KOPT-K1 (cell line): ENCODE data around the gene LDLRAD1.
"Not testable (repeated sequence)": the region's sequence is repeated elsewhere in the genome, so short reads cannot be mapped to it uniquely, and the experiment has no call there.

Source experiments
- H3K27ac ChIP-seq: fragments of 200-600 bp; sonication (generic); 2 replicates; pipeline ENCODE4 v1.5.1; 2016; ENCODE audit warnings: antibody characterized with exemption, mild to moderate bottlenecking, low read depth, low read length; ENCODE audit not compliant: poor library complexity, severe bottlenecking
- H3K36me3 ChIP-seq: fragments of 200-600 bp; sonication (generic); 2 replicates; pipeline ENCODE4 v1.5.1; 2017; ENCODE audit warnings: antibody characterized with exemption, mild to moderate bottlenecking, low read length, moderate library complexity; ENCODE audit not compliant: insufficient read depth
- H3K9me3 ChIP-seq: fragments of 200-600 bp; sonication (generic); 2 replicates; pipeline ENCODE4 v1.5.1; 2017; ENCODE audit warnings: antibody characterized with exemption, low read length, mild to moderate bottlenecking; ENCODE audit not compliant: insufficient read depth, poor library complexity, severe bottlenecking

The LDLRAD1 gene

DNA sequence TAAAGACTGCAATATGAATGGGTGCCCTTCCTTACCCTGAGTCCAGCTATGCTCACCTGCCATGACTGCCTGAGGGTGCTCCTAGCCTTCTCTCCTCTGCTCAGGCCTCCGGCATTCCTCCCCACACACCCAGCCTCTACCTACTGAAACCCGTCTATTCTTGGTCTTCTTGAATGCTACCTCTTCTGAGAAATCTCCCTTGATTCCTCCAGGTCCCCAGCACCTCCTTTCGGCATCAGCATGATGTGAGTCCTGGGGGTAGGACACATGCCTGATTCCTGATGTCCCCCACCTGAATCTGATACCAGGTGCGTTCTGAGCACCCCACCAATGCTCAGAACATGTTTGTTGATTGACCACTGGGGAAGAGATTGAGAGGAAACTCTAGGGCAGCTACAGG lies 8.6 kb downstream of the LDLRAD1 start:
- Histone ChIP-seq H3K9me3 (no peaks in the 10 kb centered on the region), H3K36me3 (no peaks in the 10 kb centered on the region), H3K27ac (no peak overlapping the region)

DNA sequence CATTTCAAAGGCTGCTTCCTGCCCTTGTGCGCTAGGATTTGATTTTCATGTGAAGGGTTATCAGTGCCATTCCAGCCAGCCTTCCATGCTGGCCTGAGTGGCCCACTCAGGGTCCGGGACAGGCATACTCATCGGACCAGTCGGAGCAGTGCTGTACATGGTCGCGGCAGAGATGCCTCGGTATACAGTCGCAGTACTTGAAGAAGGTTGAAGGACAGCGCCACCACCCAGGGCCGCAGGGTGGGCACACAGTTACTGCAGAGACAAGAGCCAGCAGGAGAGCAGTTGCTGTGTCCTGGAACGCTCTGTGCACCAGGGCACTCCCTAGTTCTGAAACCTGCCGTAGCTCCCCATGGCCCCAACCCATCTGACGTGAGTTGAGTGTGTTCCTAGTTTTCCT lies 9.1 kb downstream of the LDLRAD1 start:
- no peak overlapping the region for H3K27ac ChIP-seq
- no peaks in the 10 kb centered on the region for H3K9me3 ChIP-seq
- no peaks in the 10 kb centered on the region for H3K36me3 ChIP-seq

DNA sequence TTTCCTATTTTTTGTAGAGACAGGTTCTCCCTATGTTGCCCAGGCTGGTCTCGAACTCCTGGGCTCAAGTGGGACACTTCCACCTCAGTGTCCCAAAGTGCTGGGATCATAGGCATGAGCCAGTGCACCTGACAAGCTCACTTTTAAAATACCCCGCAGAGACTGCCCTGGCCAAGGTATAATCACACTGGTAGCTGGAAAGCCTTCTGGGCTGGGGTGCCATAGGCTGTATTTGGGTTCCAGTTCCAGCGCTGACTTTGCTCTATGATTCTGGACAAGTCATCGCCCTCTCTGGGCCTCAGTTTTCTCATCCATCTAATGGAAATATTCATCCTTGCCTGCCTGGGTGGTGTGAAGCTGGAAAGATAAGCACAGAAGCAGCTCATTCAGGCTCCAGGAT lies 10.4 kb downstream of the LDLRAD1 start:
- H3K27ac ChIP-seq = no peak overlapping the region
- peaks cover 6% of the 10 kb centered on the region for H3K9me3 ChIP-seq
- H3K36me3 ChIP-seq = no peaks in the 10 kb centered on the region

DNA sequence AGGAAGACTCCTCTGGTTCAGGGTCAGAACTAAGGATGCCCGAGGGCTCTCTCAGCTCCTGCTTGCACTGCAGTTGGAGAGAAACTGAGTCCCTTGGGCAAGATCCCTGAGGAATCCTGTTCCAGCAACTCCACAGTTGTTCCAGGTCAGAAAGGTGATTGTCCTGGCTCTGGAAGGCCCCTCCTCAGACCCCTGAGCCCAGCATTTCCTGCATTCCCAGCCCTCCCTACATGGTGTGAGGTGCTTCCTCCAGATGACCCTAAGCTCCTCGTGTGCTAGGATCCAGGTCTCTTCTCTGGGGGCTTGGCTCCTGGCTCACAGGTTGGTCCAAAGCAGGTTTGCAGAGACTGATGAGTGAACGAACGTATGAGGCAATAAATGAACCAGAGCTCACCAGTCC lies 11.5 kb downstream of the LDLRAD1 start:
- Histone ChIP-seq H3K36me3 (no peaks in the 10 kb centered on the region), H3K9me3 (peaks cover 6% of the 10 kb centered on the region), H3K27ac (no peak overlapping the region)

DNA sequence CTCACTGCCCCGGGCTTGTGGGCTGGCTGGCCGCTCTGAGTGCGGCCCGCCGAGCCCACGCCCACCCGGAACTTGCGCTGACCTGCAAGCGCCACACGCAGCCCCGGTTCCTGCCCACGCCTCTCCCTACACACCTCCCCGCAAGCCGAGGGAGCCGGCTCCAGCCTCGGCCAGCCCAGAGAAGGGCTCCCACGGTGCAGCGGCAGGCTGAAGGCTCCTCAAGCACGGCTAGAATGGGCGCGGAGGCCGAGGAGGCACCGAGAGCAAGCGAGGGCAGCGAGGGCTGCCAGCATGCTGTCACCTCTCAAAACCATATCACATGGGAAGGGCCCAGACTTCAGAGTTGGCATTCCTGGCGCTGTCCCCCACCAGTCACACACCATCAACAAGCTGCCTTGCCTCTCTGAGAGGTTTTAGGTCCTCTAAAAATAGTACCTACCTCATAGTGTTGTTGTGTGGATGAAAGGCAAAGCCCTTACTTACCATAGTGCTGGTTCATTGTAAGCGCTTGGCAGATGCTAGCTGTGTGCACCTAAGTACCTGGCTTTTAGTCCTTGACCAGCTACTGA lies 13.4 kb downstream of the LDLRAD1 start:
- peaks cover 6% of the 10 kb centered on the region for H3K9me3 ChIP-seq
- H3K27ac ChIP-seq = no peak overlapping the region
- no peaks in the 10 kb centered on the region for H3K36me3 ChIP-seq

DNA sequence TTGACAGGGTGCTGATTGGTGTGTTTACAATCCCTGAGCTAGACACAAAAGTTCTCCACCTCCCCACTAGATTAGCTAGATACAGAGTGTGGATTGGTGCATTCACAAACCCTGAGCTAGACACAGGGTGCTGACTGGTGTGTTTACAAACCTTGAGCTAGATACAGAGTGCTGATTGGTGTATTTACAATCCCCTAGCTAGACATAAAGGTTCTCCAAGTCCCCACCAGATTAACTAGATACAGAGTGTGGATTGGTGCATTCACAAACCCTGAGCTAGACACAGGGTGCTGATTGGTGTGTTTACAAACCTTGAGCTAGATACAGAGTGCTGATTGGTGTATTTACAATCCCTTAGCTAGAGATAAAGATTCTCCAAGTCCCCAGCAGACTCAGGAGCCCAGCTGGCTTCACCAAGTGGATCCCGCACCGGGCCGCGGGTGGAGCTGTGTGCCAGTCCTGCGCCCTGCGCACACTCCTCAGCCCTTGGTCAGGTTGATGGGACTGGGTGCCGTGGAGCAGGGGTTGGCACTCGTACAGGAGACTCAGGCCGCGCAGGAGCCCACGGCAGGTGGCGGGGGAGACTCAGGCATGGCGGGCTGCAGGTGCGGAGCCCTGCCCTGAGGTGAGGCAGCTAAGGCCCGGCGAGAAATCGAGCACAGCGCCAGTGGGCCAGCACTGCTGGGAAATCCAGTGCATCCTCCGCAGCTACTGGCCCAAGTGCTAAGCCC lies 14.1 kb downstream of the LDLRAD1 start:
- not testable (repeated sequence) for H3K27ac ChIP-seq, H3K36me3 ChIP-seq, H3K9me3 ChIP-seq

DNA sequence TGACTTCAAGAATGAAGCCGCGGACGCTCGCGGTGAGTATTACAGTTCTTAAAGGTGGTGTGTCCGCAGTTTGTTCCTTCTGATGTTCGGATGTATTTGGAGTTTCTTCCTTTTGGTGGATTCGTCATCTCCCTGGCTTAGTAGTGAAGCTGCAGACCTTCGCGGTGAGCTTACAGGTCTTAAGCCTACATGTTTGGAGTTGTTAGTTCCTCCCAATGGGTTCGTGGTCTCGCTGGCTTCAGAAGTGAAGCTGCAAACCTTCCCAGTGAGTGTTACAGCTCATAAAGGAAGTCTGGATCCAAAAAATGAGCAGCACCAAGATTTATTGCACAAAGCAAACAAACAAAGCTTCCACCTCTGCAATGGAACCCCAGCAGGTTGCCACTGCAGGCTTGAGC lies 14.7 kb downstream of the LDLRAD1 start:
- H3K9me3 ChIP-seq = peaks cover 6% of the 10 kb centered on the region
- no peak overlapping the region for H3K27ac ChIP-seq
- no peaks in the 10 kb centered on the region for H3K36me3 ChIP-seq

DNA sequence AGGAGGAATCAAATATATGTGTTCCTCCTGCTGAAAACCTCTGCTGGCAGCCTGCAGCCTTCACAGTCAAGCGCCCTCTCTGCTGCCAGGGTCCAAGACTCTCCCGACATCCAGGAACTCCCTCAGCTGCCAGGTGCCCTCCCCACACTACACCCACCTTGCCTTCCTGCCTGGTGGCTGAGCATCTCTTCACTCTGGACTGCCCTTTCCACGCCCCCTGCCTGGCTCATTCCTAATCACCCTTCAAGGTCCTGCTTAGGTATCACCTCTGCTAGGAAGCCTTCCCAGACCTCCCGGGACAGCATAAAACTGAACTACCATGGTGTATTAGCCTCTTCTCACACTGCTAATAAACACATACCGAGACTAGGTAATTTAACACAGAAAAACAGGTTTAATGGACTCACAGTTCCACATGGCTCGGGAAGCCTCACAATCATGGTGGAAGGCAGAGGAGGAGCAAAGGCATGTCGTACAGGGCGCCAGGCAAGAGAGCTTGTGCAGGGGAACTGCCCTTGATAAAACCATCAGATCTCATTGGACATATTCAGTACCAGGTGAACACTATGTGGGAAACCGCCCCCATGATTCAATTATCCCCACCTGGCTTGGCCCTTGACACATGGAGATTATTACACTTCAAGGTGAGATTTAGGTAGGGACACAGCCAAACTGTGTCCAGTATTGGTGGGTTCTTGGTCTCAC lies 15.3 kb downstream of the LDLRAD1 start:
- H3K27ac ChIP-seq = no peak overlapping the region

DNA sequence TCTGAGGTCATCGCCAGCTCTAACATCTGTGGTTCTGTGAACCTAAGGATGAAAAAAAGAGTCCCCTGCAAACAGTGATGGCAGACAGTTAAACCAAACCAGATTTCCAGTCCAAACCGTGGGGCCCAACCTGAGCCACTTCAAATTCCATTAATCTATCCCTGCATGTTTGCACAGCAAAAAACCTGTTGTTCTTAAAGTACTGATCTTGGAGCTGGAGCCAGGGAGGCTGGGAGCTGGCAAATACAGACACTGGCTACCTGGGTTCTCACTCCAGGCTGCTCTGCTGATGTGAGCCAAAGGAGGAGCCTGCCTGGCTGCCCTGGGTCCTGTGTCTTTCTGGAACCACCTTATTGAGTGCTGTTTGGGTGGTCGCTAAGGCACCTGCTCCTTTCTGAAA lies 16.4 kb downstream of the LDLRAD1 start:
- Histone ChIP-seq H3K27ac (no peak overlapping the region), H3K36me3 (no peaks in the 10 kb centered on the region), H3K9me3 (peaks cover 6% of the 10 kb centered on the region)

More for the DNA sequence above, 15.3 kb downstream of the LDLRAD1 start:
- peaks cover 6% of the 10 kb centered on the region for H3K9me3 ChIP-seq
- H3K36me3 ChIP-seq = no peaks in the 10 kb centered on the region

DNA sequence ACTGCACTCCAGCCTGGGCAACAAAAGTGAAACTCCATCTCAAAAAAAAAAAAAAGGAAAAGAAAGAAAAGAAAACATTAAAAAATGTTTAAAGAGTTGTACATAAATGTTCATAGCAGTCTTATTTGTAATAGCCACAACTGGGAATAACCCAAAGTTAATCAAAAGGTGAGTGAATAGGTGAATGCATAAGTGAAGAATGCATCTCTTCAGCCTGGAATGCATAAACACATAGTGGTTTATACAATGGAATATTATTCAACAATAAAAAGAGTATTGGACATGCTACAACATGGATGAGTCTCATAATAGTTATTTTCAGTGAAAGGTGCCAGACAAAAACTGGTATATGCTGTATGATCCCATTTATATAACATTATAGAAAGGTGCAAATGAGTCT lies 18.1 kb downstream of the LDLRAD1 start:
- Histone ChIP-seq H3K9me3 (peaks cover 6% of the 10 kb centered on the region), H3K36me3 (no peaks in the 10 kb centered on the region), H3K27ac (no peak overlapping the region)

DNA sequence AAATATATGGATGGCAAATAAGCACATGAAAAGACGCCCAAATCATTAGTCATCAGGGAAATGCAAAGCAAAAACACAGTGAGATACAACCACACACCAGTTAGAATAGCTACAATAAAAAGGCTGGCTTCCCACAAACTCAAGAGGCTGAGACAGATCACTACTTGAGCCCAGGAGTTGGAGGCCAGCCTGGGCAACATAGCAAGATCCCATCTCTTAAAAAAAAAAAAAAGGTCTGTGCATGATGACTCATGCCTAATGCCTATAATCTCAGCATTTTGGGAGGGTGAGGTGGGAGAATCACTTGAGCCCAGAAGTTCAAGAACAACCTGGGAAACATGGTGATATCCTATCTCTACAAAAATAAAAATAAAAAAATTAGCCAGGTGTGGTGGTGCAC lies 19.8 kb downstream of the LDLRAD1 start:
- no peak overlapping the region for H3K27ac ChIP-seq
- H3K36me3 ChIP-seq = no peaks in the 10 kb centered on the region
- peaks cover 5% of the 10 kb centered on the region for H3K9me3 ChIP-seq

DNA sequence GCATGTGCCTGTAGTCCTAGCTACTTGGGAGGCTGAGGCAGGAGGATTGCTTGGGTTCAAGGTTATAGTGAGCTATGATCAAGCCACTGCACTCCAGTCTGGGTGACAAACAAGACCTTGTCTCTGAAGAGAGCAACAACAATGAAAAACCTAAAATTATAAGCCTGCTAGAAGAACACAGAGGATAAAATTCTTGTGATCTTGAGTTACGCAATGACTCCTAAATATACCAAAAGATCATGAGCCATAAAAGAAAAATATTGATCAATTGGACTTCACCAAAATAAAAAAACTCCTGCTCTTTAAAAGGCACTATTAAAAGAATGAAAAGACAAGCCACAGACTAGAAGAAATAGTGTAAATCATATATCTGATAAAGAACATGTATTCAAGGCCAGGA lies 22.3 kb downstream of the LDLRAD1 start:
- peaks cover 19% of the 10 kb centered on the region for H3K9me3 ChIP-seq
- no peaks in the 10 kb centered on the region for H3K36me3 ChIP-seq
- no peak overlapping the region for H3K27ac ChIP-seq

DNA sequence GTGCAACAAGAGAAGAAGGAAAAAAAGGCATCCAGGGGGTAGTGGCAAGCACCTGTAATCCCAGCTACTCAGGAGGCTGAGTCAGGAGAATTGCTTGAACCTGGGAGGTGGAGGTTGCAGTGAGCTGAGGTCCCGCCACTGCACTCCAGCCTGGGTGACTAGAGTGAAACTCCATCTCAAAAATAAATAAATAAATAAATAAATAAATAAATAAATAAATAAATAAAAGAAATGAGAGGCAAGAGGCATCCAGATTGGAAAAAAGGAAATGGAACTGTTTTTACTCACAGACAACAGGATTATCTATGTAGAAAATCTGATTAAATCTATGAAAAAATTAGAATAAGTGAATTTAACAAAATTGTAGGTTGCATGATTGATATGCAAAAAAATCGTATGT lies 23.5 kb downstream of the LDLRAD1 start:
- not testable (repeated sequence) for H3K36me3 ChIP-seq, H3K27ac ChIP-seq
- H3K9me3 ChIP-seq = peaks cover 19% of the 10 kb centered on the region

DNA sequence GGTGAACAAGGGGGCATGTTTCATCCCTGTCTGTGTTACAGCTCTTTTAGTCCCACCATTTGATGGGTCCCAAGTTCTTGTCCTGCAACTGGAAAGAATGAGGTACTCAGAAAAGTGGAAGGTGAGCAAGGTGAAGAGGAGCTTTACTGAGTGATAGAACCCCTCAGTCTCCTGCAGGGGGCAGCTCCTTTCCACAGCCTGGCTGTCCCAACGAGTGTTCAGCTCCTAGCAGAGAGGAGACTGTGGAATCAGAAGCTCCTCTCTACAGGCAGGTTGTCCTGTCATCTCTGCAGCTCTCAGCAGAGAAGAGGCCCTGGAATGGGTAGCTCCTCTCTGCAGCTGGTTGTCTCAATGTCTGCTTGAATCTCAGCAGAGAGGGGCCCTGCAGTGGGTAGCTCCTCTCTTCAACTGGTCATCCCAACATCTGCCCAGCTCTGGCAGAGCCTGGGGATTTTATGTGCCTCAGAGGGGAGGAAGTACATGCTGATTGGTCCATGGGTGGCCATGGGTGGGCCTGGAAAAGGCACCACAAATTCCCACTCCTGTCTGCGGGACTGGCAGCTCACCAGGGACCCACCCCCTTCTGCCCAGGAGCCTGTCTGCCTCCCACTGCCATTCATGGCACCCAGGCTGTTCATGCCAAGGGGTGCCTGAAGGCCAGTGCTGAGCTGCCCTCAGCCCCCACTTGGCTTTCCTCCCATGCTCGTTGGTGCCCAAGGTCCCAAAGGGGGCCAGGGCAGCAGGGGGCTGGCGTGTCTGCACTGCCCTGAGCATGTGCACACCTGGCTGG lies 25.7 kb downstream of the LDLRAD1 start:
- H3K36me3 ChIP-seq = no peaks in the 10 kb centered on the region
- peaks cover 19% of the 10 kb centered on the region for H3K9me3 ChIP-seq
- H3K27ac ChIP-seq = no peak overlapping the region

DNA sequence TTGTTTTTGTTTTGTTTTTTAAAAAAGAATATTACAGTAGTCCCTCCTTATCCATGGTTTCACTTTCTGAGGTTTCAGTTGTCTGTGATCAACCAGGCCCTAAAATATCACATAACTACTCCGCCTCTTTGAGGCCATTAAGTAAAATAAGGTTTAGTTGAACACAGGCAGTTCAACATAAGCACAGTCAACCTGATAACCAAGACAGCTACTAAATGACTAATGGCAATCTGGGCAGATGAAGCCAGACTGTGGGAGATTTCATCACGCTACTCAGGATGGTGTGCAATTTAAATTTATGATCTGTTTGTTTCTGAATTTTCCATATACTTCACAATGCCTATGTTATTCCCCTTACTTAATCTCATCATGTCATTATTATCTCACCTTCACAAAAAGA lies 30.1 kb downstream of the LDLRAD1 start:
- peaks cover 17% of the 10 kb centered on the region for H3K9me3 ChIP-seq
- H3K27ac ChIP-seq = no peak overlapping the region
- no peaks in the 10 kb centered on the region for H3K36me3 ChIP-seq
